ENCODE results near the gene OR6Y1. TPM values are rescaled to one million over a fixed set of nuclear protein-coding genes. Genes with fewer than 3 reads are reported as not detected.

The OR6Y1 gene
- total and polyA plus RNA-seq, 2 of the 13 experiments (the other 11 are each of a cell fraction or from before 2014, with no cell fraction given), result not detected

DNA sequence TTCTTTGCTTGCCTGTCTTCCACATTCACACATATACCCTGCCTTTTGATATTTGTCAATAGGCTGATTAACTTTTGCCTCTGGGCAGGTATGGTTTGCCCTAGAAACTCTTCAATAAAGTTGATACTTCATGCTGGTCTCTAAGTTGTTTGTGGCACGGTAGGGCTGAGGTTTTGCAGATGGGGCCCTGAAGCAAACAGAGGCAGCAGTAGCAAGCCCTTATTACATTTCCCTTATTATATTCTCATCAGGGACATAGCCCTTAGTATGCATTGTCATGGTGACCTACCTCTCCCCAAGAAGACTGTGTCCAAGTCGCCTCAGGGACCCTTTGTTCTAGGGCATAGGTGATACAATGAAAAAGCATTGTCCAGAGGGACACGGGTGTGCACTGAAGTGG is 16.3 kb upstream of the OR6Y1 start, which contains the start of gene OR6P1 (continued):
- TF ChIP-seq ARHGAP35 (CRISPR knock-in tag; IDR thresholded peaks at IDR 0.05; ENCODE audit: borderline replicate concordance) (no peak), PAWR (CRISPR knock-in tag; IDR thresholded peaks at IDR 0.05; ENCODE audit: borderline replicate concordance) (no peak), SRSF4 (IDR thresholded peaks at IDR 0.05; ENCODE audit: low read depth, low read length, poor library complexity, severe bottlenecking) (no peak), ATF7 (IDR thresholded peaks at IDR 0.05) (no peak), ATF7 (CRISPR knock-in tag; IDR thresholded peaks at IDR 0.05) (no peak)

DNA sequence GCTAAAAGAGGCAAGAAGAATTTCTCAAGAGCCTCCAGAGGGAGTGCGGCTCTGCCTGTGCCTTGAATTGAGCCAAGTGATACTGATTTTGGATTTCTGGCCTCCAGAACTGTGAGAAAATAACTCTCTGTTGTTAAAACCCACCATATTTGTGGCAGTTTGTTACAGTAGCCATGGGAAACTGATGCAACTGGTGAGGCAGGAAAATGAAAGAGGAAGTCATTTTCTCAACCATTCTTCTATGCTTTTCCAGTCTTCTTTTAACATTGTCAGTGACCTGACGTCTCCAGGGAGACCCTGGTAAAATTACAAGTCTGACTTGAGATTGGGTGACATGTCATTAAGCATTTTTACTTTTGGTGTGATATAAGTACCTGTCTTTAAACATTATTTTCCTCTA is 10.4 kb upstream of the OR6Y1 start:
- ChIA-PET CTCF (ENCODE audit: low intra/inter-chr PET ratio, low total read pairs) (no interaction called here), POLR2A (no interaction called here)
- Histone ChIP-seq H3K36me3 (replicated peaks in 1 of 2; ENCODE audit: control insufficient read depth in 1 of 2, insufficient read depth in 2 of 2, low read length in 2 of 2) (no peaks in the 10 kb centered on the region), H3K9me3 (ENCODE audit: low read length) (peaks cover 48% of the 10 kb centered on the region), H2AFZ (ENCODE audit: low read length) (no peak overlapping the region), H3K79me2 (ENCODE audit: insufficient read depth, low read length) (no peaks in the 10 kb centered on the region), H3K27me3 (ENCODE audit: control insufficient read depth in 1 of 2, insufficient read depth in 2 of 2, low read length in 2 of 2) (no peaks in the 10 kb centered on the region), H3K4me2 (ENCODE audit: low read depth, low read length) (no peak overlapping the region), H3K4me3 (replicated peaks in 1 of 3; ENCODE audit: insufficient read depth in 1 of 3, low read depth in 2 of 3, low read length in 3 of 3) (no peak overlapping the region), H3K27ac (ENCODE audit: extremely low read length, insufficient read depth, low read length) (no peak overlapping the region), H3K4me1 (ENCODE audit: insufficient read depth, low read length) (no peaks in the 10 kb centered on the region), H3K9ac (ENCODE audit: insufficient read depth, low read depth, low read length) (no peak overlapping the region), H4K20me1 (ENCODE audit: insufficient read depth, low read length) (no peaks in the 10 kb centered on the region)
- ATAC-seq (no peak), FAIRE-seq (no peak), DNase-seq (ENCODE audit: low spot score) (no peak)
- in situ Hi-C loops (cut with HindIII; ENCODE audit: extremely low pct_ligation_motif_present, low pct_unique_long_range_greater_than_20kb), result no loop called here
- 13% methylated on average over 2 of the region's 2 CpGs for WGBS (ENCODE audit: low lambda C conversion rate)
- no TSS peak for BruUV-seq (replicated peaks)
- no peak for TF ChIP-seq ZBTB8A (CRISPR knock-in tag; IDR thresholded peaks at IDR 0.05; ENCODE audit: borderline replicate concordance, low read depth)
- TF ChIP-seq POLR2AphosphoS5 (IDR thresholded peaks at IDR 0.05; ENCODE audit: low read depth, low read length), result no peak
- TF ChIP-seq ZSCAN21 (CRISPR knock-in tag; IDR thresholded peaks at IDR 0.05; ENCODE audit: borderline replicate concordance), result no peak
- no peak for TF ChIP-seq ELF4 (CRISPR knock-in tag; IDR thresholded peaks at IDR 0.05; ENCODE audit: borderline replicate concordance)
- no peak for TF ChIP-seq ATAD3A (CRISPR knock-in tag; IDR thresholded peaks at IDR 0.05)
- TF ChIP-seq, protein P1, sequence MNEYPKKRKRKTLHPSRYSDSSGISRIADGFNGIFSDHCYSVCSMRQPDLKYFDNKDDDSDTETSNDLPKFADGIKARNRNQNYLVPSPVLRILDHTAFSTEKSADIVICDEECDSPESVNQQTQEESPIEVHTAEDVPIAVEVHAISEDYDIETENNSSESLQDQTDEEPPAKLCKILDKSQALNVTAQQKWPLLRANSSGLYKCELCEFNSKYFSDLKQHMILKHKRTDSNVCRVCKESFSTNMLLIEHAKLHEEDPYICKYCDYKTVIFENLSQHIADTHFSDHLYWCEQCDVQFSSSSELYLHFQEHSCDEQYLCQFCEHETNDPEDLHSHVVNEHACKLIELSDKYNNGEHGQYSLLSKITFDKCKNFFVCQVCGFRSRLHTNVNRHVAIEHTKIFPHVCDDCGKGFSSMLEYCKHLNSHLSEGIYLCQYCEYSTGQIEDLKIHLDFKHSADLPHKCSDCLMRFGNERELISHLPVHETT (CRISPR knock-in tag; conservative IDR thresholded peaks at IDR 0.05), result no peak
- TF ChIP-seq ZEB1 (IDR thresholded peaks at IDR 0.05; ENCODE audit: insufficient replicate concordance, low read depth), result no peak
- TF ChIP-seq, protein P2, sequence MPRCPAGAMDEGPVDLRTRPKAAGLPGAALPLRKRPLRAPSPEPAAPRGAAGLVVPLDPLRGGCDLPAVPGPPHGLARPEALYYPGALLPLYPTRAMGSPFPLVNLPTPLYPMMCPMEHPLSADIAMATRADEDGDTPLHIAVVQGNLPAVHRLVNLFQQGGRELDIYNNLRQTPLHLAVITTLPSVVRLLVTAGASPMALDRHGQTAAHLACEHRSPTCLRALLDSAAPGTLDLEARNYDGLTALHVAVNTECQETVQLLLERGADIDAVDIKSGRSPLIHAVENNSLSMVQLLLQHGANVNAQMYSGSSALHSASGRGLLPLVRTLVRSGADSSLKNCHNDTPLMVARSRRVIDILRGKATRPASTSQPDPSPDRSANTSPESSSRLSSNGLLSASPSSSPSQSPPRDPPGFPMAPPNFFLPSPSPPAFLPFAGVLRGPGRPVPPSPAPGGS (CRISPR knock-in tag; IDR thresholded peaks at IDR 0.05), result no peak
- intact Hi-C loops (cut with micrococcal nuclease; ENCODE audit: unreplicated experiment), result no loop called here

All from HepG2 (cell line).